Measurements from ENCODE around the gene BRME1. TPM values are rescaled to one million over a fixed set of nuclear protein-coding genes. Genes with fewer than 3 reads are reported as not detected.

Gene BRME1
- total RNA-seq, 4 donors from 2014 or later = 0.34 to 1.7 (median 1.0) TPM

DNA sequence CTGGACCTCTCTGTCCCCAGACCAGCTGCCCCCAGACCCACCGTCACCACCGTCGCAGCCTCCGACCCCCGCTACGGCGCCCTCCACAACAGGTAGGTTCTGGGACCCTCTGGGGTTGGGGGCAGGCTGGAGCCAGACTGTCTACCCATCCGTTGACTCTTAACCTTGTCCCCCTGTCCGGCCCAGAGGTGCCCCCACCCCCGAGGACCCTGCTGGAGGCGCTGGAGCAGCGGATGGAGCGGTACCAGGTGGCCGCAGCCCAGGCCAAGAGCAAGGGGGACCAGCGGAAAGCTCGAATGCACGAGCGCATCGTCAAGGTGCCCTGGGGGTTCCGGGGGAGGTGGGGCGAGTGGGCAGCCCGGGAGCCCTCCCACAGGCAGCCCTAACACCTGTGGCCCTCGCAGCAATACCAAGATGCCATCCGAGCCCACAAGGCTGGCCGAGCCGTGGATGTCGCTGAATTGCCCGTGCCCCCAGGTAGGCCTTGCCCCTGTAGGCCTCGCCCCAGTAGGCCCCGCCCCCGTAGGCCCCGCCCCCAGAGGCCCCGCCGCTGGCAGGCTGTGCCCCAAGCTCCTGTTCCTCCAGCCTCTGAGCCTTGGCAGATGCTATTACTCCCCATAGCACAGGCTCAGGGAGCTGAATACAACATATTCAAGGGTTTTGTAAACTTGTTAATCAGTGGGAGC is 13.0 kb upstream of the BRME1 start:
- 95 to 100% methylated on average over 5 to 15 of the region's 34 CpGs for WGBS, 2 donors
- TF ChIP-seq POLR2A (IDR thresholded peaks at IDR 0.05) = no peak
- TF ChIP-seq, protein P1, sequence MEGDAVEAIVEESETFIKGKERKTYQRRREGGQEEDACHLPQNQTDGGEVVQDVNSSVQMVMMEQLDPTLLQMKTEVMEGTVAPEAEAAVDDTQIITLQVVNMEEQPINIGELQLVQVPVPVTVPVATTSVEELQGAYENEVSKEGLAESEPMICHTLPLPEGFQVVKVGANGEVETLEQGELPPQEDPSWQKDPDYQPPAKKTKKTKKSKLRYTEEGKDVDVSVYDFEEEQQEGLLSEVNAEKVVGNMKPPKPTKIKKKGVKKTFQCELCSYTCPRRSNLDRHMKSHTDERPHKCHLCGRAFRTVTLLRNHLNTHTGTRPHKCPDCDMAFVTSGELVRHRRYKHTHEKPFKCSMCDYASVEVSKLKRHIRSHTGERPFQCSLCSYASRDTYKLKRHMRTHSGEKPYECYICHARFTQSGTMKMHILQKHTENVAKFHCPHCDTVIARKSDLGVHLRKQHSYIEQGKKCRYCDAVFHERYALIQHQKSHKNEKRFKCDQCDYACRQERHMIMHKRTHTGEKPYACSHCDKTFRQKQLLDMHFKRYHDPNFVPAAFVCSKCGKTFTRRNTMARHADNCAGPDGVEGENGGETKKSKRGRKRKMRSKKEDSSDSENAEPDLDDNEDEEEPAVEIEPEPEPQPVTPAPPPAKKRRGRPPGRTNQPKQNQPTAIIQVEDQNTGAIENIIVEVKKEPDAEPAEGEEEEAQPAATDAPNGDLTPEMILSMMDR (IDR thresholded peaks at IDR 0.05) = no peak
- no peak for DNase-seq
- H3K9me3 ChIP-seq = no peaks in the 10 kb centered on the region
- no peak overlapping the region for H3K4me3 ChIP-seq (replicated peaks in 1 of 3)
- intact Hi-C loops (cut with DNase I) = no loop called here
- no peaks in the 10 kb centered on the region for H3K27me3 ChIP-seq
- no peak overlapping the region for H3K27ac ChIP-seq
- peaks cover 53 to 65% of the 10 kb centered on the region in 2 donors for H3K36me3 ChIP-seq
- H3K4me1 ChIP-seq = no peaks in the 10 kb centered on the region

DNA sequence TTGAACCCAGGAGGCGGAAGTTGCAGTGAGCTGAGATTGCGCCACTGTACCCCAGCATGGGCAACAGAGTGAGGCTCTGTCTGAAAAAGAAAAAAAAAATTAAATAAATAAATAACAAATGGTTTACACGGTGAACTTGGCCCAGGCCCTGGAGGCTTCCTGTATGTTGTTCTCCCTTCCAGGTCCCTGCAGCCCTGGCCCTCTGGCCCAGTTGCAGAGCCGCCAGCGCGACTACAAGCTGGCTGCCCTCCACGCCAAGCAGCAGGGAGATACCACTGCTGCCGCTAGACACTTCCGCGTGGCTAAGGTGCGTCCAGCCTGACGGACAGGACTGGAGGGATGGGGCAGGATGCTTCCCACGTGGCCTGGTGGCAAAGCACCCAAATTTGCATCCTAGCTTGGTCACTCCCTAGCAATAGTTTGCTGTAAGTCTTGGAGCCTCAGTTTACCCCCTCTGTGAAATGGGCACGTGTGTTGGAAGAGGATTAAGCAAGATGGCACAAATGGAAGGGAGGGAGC is 12.0 kb upstream of the BRME1 start:
- Histone ChIP-seq H3K4me3 (replicated peaks in 1 of 3) (no peak overlapping the region), H3K36me3 (peaks cover 56 to 66% of the 10 kb centered on the region in 2 donors), H3K27me3 (no peaks in the 10 kb centered on the region), H3K27ac (no peak overlapping the region), H3K9me3 (no peaks in the 10 kb centered on the region), H3K4me1 (no peaks in the 10 kb centered on the region)
- TF ChIP-seq, protein P1 (IDR thresholded peaks at IDR 0.05) = no peak
- TF ChIP-seq POLR2A (IDR thresholded peaks at IDR 0.05) = no peak
- DNase-seq = no peak
- intact Hi-C loops (cut with DNase I) = no loop called here
- WGBS, 2 donors = 78 to 84% methylated on average over 14 of the region's 14 CpGs

DNA sequence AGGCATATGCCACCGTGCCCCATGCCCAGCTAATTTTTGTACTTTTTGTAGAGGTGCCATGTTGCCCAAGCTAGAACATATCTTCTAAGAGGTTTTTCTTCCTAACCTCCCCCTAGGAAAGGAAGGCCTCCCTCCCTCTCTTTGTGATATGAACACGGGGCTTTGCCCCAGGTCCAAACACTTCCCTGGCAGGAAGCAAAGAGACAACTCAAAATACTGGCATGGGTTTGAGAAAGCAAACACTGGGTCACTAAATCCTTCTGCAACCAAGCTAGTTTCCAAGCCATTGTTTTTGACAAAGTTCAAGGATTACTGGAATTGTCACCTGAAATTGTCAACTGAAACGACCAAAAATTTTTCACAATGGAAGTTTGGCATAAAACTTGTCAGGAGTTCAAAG is 8.9 kb upstream of the BRME1 start:
- Histone ChIP-seq H3K4me1 (no peaks in the 10 kb centered on the region), H3K36me3 (peaks cover 43 to 59% of the 10 kb centered on the region in 2 donors), H3K9me3 (no peaks in the 10 kb centered on the region), H3K27ac (no peak overlapping the region), H3K4me3 (replicated peaks in 1 of 3) (no peak overlapping the region), H3K27me3 (no peaks in the 10 kb centered on the region)
- TF ChIP-seq, protein P1 (IDR thresholded peaks at IDR 0.05) = no peak
- no peak for TF ChIP-seq POLR2A (IDR thresholded peaks at IDR 0.05)
- intact Hi-C loops (cut with DNase I) = no loop called here
- 89 to 91% methylated on average over 3 of the region's 3 CpGs for WGBS, 2 donors
- no peak for DNase-seq

DNA sequence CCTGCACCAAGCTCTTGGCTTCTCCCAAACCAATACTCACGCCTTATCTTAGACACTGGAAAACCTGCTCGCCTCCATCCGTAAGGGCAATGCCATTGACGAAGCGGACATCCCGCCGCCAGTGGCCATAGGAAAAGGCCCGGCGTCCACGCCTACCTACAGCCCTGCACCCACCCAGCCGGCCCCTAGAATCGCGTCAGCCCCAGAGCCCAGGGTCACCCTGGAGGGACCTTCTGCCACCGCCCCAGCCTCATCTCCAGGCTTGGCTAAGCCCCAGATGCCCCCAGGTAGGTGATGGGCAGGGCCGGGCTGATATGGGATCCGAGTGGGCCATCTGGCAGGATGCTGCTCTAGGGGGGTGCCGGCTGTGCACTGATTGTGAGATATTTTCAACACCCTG is 7.4 kb upstream of the BRME1 start:
- TF ChIP-seq POLR2A (IDR thresholded peaks at IDR 0.05) = no peak
- TF ChIP-seq, protein P1 (IDR thresholded peaks at IDR 0.05) = no peak
- Histone ChIP-seq H3K27me3 (no peaks in the 10 kb centered on the region), H3K27ac (no peak overlapping the region), H3K9me3 (no peaks in the 10 kb centered on the region), H3K4me3 (replicated peaks in 1 of 3) (no peak overlapping the region), H3K4me1 (no peaks in the 10 kb centered on the region), H3K36me3 (peaks cover 37 to 49% of the 10 kb centered on the region in 2 donors)
- intact Hi-C loops (cut with DNase I) = no loop called here
- WGBS, 2 donors = 96% methylated on average over 12 to 15 of the region's 17 CpGs
- DNase-seq = no peak

DNA sequence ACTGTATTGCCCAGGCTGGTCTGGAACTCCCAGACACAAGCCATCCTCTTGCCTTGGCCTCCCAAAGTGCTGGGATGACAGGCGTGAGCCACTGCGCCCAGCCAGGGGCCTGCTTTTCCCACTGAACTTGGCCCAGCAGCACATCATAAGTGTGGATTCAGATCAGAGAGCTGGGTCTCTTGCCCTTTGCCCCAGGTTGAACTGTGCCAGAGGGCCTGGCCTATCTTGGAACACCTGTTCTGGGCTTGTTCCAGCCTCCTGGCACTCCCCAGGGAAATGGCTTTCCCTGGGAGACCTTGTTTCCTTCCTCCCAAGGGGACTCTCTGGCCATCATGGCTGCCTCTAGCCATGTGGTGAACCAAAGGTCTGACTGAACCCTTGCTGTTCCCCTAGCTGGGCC is 3.5 kb upstream of the BRME1 start:
- peaks cover 14% of the 10 kb centered on the region in 2 donors for H3K4me1 ChIP-seq
- H3K27me3 ChIP-seq = no peaks in the 10 kb centered on the region
- no peak overlapping the region for H3K27ac ChIP-seq
- H3K9me3 ChIP-seq = no peaks in the 10 kb centered on the region
- DNase-seq = no peak
- H3K36me3 ChIP-seq = peaks cover 18 to 28% of the 10 kb centered on the region in 2 donors
- H3K4me3 ChIP-seq (replicated peaks in 1 of 3) = no peak overlapping the region
- TF ChIP-seq POLR2A (IDR thresholded peaks at IDR 0.05) = no peak
- TF ChIP-seq, protein P1 (IDR thresholded peaks at IDR 0.05) = no peak
- WGBS, 2 donors = 100% methylated on average over 2 of the region's 2 CpGs
- intact Hi-C loops (cut with DNase I) = no loop called here
